Loucy (cell line): ENCODE data around the gene TCTN1.

Experiments used
- H2AFZ ChIP-seq: fragments of 200-600 bp; sonication (generic); 2 replicates; pipeline ENCODE4 v1.6.0; 2016; ENCODE audit warnings: antibody characterized with exemption, mild to moderate bottlenecking, low read length, moderate library complexity
- H3F3A ChIP-seq: fragments of 200-600 bp; 2 replicates; pipeline ENCODE4 v1.6.0; 2016; ENCODE audit warnings: antibody characterized with exemption, low read depth, mild to moderate bottlenecking
- H3K27me3 ChIP-seq: fragments of 200-600 bp; sonication (generic); 2 replicates; pipeline ENCODE4 v1.6.1; 2014; ENCODE audit warnings: low read length, mild to moderate bottlenecking; ENCODE audit not compliant: insufficient read depth, poor library complexity, severe bottlenecking
- H3K36me3 ChIP-seq: fragments of 200-600 bp; sonication (generic); 2 replicates; pipeline ENCODE4 v1.6.1; 2016; ENCODE audit warnings: low read length; ENCODE audit not compliant: insufficient read depth
- H3K4me1 ChIP-seq: fragments of 200-600 bp; sonication (generic); 2 replicates; pipeline ENCODE4 v1.5.1; 2014; ENCODE audit warnings: low read length, mild to moderate bottlenecking; ENCODE audit not compliant: insufficient read depth, poor library complexity, severe bottlenecking
- H3K4me2 ChIP-seq: fragments of 200-600 bp; sonication (generic); 2 replicates; pipeline ENCODE4 v1.6.0; 2014; ENCODE audit warnings: antibody characterized with exemption, low read length, low read depth, mild to moderate bottlenecking; ENCODE audit not compliant: poor library complexity, severe bottlenecking
- H3K4me3 ChIP-seq: fragments of 200-600 bp; sonication (generic); 2 replicates; pipeline ENCODE4 v1.5.1; 2014; ENCODE audit warnings: low read length, mild to moderate bottlenecking, mixed read lengths; ENCODE audit not compliant: poor library complexity, severe bottlenecking
- H3K79me2 ChIP-seq: fragments of 200-600 bp; sonication (generic); 2 replicates; pipeline ENCODE4 v1.6.1; 2014; ENCODE audit warnings: low read length; ENCODE audit not compliant: insufficient read depth
- H3K9ac ChIP-seq: fragments of 200-600 bp; sonication (generic); 2 replicates; pipeline ENCODE4 v1.6.0; 2014; ENCODE audit warnings: mild to moderate bottlenecking, low read depth, low read length, moderate library complexity; ENCODE audit not compliant: poor library complexity, severe bottlenecking
- H3K9me2 ChIP-seq: fragments of 200-600 bp; sonication (generic); replicated peaks from 2 replicates; pipeline ENCODE4 v1.6.1; 2016; ENCODE audit warnings: low read depth, low read length, mixed read lengths
- H3K9me3 ChIP-seq: fragments of 200-600 bp; sonication (generic); 2 replicates; pipeline ENCODE4 v1.6.1; 2014; ENCODE audit warnings: mild to moderate bottlenecking, antibody characterized with exemption, low read length, low read depth; ENCODE audit not compliant: insufficient read depth
- H4K20me1 ChIP-seq: fragments of 200-600 bp; sonication (generic); 2 replicates; pipeline ENCODE4 v1.6.0; 2014; ENCODE audit warnings: antibody characterized with exemption, low read length, mild to moderate bottlenecking; ENCODE audit not compliant: insufficient read depth, poor library complexity, severe bottlenecking
- EZH2phosphoT487 ChIP-seq: fragments of 200-600 bp; IDR thresholded peaks from 2 replicates; pipeline ENCODE4 v1.6.1; 2018; ENCODE audit warnings: antibody characterized with exemption, mild to moderate bottlenecking, moderate library complexity, borderline replicate concordance
- TF ChIP-seq, protein P1 (sequence below): fragments of 200-600 bp; sonication (generic); conservative IDR thresholded peaks from 2 replicates; pipeline ENCODE4 v1.5.1; 2014; ENCODE audit warnings: mild to moderate bottlenecking, antibody characterized with exemption, low read length

TCTN1 gene

DNA sequence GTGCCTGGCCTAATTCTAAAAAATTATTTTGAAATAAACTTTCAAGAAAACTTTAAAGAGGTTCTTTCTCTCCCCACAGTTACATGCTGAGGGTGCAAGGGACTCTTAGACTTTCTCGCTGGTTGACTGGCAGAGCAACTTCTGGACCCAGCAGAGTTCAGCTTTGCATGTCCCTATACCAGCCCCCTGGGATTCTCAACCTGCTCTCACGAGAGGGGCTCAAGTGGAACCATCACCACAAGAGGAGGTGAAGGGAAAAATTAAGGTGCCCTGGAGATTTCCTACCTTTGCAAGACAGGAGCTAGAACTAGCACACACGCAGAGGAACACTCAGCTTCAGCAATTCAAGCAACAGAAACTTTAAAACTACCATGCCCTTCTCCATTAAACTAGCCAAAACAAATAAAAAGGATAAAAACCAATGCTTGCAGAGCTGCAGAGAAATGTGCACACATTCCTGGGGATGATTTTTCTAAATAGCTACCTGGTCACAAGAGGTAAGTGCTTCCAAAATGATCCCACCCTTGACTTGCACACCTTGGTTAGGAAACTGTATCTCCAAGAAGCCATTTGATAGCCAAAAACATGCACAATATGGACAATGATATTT, 72.5 kb downstream of the TCTN1 start:
- Histone ChIP-seq H3K9ac (no peak overlapping the region), H3K79me2 (no peaks in the 10 kb centered on the region; the same call in 1 of the 2 replicates), H3K4me2 (no peak overlapping the region), H3K9me2 (no peaks in the 10 kb centered on the region), H3K9me3 (no peaks in the 10 kb centered on the region), H3F3A (no peaks in the 10 kb centered on the region), H3K27me3 (no peaks in the 10 kb centered on the region), H2AFZ (no peak overlapping the region), H3K4me3 (no peak overlapping the region), H3K36me3 (no peaks in the 10 kb centered on the region), H3K4me1 (peaks cover 16% of the 10 kb centered on the region), H4K20me1 (no peaks in the 10 kb centered on the region)
- TF ChIP-seq EZH2phosphoT487, result no peak

GRCh38 chr12:110687396-110688169, 73.7 kb downstream of the TCTN1 start:
- H3K9me2 ChIP-seq, result no peaks in the 10 kb centered on the region
- no peaks in the 10 kb centered on the region for H3K9me3 ChIP-seq
- peak overlapping the region; percentile 77 for H3K4me3 ChIP-seq
- no peaks in the 10 kb centered on the region for H3K36me3 ChIP-seq
- no peak overlapping the region for H2AFZ ChIP-seq
- no peak for TF ChIP-seq EZH2phosphoT487
- TF ChIP-seq, protein P1, sequence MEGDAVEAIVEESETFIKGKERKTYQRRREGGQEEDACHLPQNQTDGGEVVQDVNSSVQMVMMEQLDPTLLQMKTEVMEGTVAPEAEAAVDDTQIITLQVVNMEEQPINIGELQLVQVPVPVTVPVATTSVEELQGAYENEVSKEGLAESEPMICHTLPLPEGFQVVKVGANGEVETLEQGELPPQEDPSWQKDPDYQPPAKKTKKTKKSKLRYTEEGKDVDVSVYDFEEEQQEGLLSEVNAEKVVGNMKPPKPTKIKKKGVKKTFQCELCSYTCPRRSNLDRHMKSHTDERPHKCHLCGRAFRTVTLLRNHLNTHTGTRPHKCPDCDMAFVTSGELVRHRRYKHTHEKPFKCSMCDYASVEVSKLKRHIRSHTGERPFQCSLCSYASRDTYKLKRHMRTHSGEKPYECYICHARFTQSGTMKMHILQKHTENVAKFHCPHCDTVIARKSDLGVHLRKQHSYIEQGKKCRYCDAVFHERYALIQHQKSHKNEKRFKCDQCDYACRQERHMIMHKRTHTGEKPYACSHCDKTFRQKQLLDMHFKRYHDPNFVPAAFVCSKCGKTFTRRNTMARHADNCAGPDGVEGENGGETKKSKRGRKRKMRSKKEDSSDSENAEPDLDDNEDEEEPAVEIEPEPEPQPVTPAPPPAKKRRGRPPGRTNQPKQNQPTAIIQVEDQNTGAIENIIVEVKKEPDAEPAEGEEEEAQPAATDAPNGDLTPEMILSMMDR, result no peak
- peaks cover 16% of the 10 kb centered on the region for H3K4me1 ChIP-seq
- no peaks in the 10 kb centered on the region for H3F3A ChIP-seq
- no peaks in the 10 kb centered on the region for H3K27me3 ChIP-seq
- no peaks in the 10 kb centered on the region for H4K20me1 ChIP-seq
- H3K4me2 ChIP-seq, result peak overlapping the region; percentile 67
- H3K9ac ChIP-seq, result no peak overlapping the region
- no peaks in the 10 kb centered on the region; the same call in 1 of the 2 replicates for H3K79me2 ChIP-seq

DNA sequence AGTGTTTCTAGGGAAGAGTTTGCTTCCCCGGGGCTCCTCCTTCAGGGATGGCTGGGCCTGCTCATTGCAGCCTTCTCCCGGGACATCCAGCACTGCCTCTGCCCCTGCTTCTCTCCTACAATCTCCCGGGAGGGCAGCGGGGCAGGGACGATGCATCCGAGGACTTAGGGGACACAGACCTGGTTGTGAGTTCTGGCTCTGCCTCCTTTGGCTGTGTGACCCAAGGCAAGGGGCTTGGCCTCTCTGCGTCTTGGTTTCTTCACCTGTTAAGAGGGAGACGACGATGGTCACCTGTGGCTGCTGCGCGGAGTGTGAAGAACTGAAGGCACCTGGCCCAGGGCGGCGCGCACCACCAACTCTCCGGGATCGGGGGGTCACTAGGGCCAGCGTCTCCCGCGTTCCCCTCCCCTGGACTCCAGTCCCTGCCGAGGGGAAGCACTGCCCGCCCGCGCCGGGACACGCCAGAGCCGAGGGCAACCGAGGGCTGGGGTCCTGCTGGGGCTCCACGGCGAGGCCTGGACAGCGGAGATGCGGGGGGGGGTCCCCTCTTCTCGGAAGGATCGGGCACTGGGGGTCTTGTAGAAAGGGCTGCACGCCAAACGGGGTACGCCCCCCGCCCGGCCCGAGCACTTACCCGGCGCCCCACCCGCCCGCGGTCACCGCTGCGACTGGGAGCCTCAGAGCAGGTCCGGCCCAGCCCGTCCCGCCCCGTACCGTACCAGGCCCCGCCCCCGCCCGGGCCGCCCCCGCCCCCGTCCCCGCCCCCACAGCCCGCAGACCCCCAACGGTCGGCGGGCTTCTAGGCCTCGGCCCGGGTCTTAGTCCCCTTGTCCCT, 74.7 kb downstream of the TCTN1 start, which contains the start of gene HVCN1:
Gene HVCN1 (minus strand): TSS at position 670 of the 835 bp plus-strand sequence. CDS start 5,870 bp downstream, outside the sequence.
- H3K9me3 ChIP-seq, result no peaks in the 10 kb centered on the region
- no peaks in the 10 kb centered on the region for H3F3A ChIP-seq
- H3K9me2 ChIP-seq, result no peaks in the 10 kb centered on the region
- H3K79me2 ChIP-seq, result no peaks in the 10 kb centered on the region; the same call in 1 of the 2 replicates
- H3K27me3 ChIP-seq, result no peaks in the 10 kb centered on the region
- H3K9ac ChIP-seq, result peak within 1 kb of the TSS; percentile 85
- peak within 1 kb of the TSS; percentile 88 for H2AFZ ChIP-seq
- no peaks in the 10 kb centered on the region for H4K20me1 ChIP-seq
- no peaks in the 10 kb centered on the region for H3K36me3 ChIP-seq
- peak within 1 kb of the TSS; percentile 67 for H3K4me2 ChIP-seq
- TF ChIP-seq, protein P1, result no peak
- no peak for TF ChIP-seq EZH2phosphoT487
- H3K4me1 ChIP-seq, result peaks cover 16% of the 10 kb centered on the region
- peak within 1 kb of the TSS; percentile 77 for H3K4me3 ChIP-seq
